Measurements from ENCODE around the gene IL33. TPM values are rescaled to one million over a fixed set of nuclear protein-coding genes. Genes with fewer than 3 reads are reported as not detected.

Gene IL33
- total RNA-seq, 1 experiment from 2014 or later, result not detected

- BruUV-seq (replicated peaks), result no TSS peak
- Mint-ChIP-seq H3K36me3 (ENCODE audit: insufficient read depth, unreplicated experiment) (no peaks in the 10 kb centered on the region), H3K4me1 (ENCODE audit: insufficient read depth, unreplicated experiment) (no peaks in the 10 kb centered on the region), H3K9me3 (ENCODE audit: unreplicated experiment) (no peaks in the 10 kb centered on the region), H3K27ac (ENCODE audit: low read depth, unreplicated experiment) (no peak overlapping the region), H3K27me3 (ENCODE audit: insufficient read depth, unreplicated experiment) (no peaks in the 10 kb centered on the region), H3K4me3 (ENCODE audit: unreplicated experiment) (no peak overlapping the region)
- CTCF ChIA-PET, result no interaction called here
- intact Hi-C loops (cut with micrococcal nuclease), result no loop called here
- POLR2A ChIA-PET, result no interaction called here
- TF ChIP-seq, protein P1, sequence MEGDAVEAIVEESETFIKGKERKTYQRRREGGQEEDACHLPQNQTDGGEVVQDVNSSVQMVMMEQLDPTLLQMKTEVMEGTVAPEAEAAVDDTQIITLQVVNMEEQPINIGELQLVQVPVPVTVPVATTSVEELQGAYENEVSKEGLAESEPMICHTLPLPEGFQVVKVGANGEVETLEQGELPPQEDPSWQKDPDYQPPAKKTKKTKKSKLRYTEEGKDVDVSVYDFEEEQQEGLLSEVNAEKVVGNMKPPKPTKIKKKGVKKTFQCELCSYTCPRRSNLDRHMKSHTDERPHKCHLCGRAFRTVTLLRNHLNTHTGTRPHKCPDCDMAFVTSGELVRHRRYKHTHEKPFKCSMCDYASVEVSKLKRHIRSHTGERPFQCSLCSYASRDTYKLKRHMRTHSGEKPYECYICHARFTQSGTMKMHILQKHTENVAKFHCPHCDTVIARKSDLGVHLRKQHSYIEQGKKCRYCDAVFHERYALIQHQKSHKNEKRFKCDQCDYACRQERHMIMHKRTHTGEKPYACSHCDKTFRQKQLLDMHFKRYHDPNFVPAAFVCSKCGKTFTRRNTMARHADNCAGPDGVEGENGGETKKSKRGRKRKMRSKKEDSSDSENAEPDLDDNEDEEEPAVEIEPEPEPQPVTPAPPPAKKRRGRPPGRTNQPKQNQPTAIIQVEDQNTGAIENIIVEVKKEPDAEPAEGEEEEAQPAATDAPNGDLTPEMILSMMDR (IDR thresholded peaks at IDR 0.05; ENCODE audit: unreplicated experiment), result no peak
- no peak for DNase-seq (ENCODE audit: unreplicated experiment)
These were observed 86.8 kb downstream of the IL33 start for GRCh38 chr9:6302417-6302816.

- Mint-ChIP-seq H3K4me3 (ENCODE audit: unreplicated experiment) (no peak overlapping the region), H3K4me1 (ENCODE audit: insufficient read depth, unreplicated experiment) (no peaks in the 10 kb centered on the region), H3K36me3 (ENCODE audit: insufficient read depth, unreplicated experiment) (no peaks in the 10 kb centered on the region), H3K27me3 (ENCODE audit: insufficient read depth, unreplicated experiment) (no peaks in the 10 kb centered on the region), H3K27ac (ENCODE audit: low read depth, unreplicated experiment) (no peak overlapping the region), H3K9me3 (ENCODE audit: unreplicated experiment) (no peaks in the 10 kb centered on the region)
- DNase-seq (ENCODE audit: unreplicated experiment), result no peak
- ChIA-PET CTCF (interaction anchor here (0.7 to 5.9 kb wide), 5 partner anchors 252 to 473 kb away, joined by 3 to 141 read pairs (median 4); no protein-coding TSS in a partner anchor), POLR2A (no interaction called here)
- TF ChIP-seq, protein P1 (IDR thresholded peaks at IDR 0.05; ENCODE audit: unreplicated experiment), result no peak
- BruUV-seq (replicated peaks), result no TSS peak
- intact Hi-C loops (cut with micrococcal nuclease), result no loop called here
These were observed 88.6 kb downstream of the IL33 start for GRCh38 chr9:6304232-6304631.

DNA sequence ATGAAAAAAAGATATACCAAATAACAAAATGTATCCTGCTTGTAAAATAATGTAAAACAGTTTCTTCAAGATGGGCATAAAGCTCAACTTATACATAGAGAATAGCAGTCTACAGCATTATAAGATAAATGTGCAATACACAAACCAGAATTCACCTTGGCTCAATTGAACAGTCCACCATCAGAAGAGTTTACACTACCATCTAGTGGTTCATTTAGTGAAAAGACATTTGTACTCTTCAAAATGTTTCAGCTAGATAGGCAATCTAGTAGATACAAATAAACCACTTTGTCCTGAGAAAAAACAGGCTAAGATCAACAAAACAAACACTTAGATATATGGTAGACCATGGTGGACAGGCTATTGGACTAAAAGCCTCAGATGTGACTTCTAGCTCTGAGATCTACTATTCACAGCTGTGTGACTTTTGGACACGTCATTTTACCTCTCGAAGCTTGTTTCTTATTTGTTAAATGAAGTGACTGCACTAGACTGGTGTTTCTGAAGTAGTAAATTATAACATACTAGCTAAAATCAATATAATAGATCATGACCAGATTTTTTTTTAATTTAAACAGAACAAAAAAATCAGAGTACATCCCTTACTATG is 90.5 kb downstream of the IL33 start:
- no peak overlapping the region for H3K4me3 Mint-ChIP-seq (ENCODE audit: unreplicated experiment)
- no peaks in the 10 kb centered on the region for H3K27me3 Mint-ChIP-seq (ENCODE audit: insufficient read depth, unreplicated experiment)
- BruUV-seq (replicated peaks), result no TSS peak
- POLR2A ChIA-PET, result interaction anchor here (1.2 to 2.6 kb wide), 5 partner anchors 34 to 290 kb away, joined by 3 to 12 read pairs (median 4); partner anchors contain the start of gene RANBP6
- H3K27ac Mint-ChIP-seq (ENCODE audit: low read depth, unreplicated experiment), result no peak overlapping the region
- H3K36me3 Mint-ChIP-seq (ENCODE audit: insufficient read depth, unreplicated experiment), result no peaks in the 10 kb centered on the region
- DNase-seq (ENCODE audit: unreplicated experiment), result peak; percentile 59
- TF ChIP-seq, protein P1 (IDR thresholded peaks at IDR 0.05; ENCODE audit: unreplicated experiment), result peak; percentile 61
- CTCF ChIA-PET, result interaction anchor here (0.5 to 5.9 kb wide), 75 partner anchors 9 to 691 kb away, joined by 3 to 141 read pairs (median 4); partner anchors contain the start of genes RANBP6 and TPD52L3
- H3K9me3 Mint-ChIP-seq (ENCODE audit: unreplicated experiment), result no peaks in the 10 kb centered on the region
- intact Hi-C loops (cut with micrococcal nuclease), result loop anchor here (1.0 to 2.0 kb wide), 3 partner anchors 251 to 507 kb away; no protein-coding TSS in a partner anchor
- no peaks in the 10 kb centered on the region for H3K4me1 Mint-ChIP-seq (ENCODE audit: insufficient read depth, unreplicated experiment)

Other genes with a start within 250 kb of the IL33 start
- 13.9 and 18.2 TPM in 2 replicates for gene RANBP6, start 200.2 kb upstream of the IL33 start, total RNA-seq (2022)
- gene TPD52L3, start 112.6 kb downstream of the IL33 start, total RNA-seq (2022), result not detected in 2 replicates
- gene UHRF2, start 197.4 kb downstream of the IL33 start, total RNA-seq (2022), result 54.6 and 58.3 TPM in 2 replicates